ENCODE results near the gene CARMIL1.

CARMIL1 gene

DNA sequence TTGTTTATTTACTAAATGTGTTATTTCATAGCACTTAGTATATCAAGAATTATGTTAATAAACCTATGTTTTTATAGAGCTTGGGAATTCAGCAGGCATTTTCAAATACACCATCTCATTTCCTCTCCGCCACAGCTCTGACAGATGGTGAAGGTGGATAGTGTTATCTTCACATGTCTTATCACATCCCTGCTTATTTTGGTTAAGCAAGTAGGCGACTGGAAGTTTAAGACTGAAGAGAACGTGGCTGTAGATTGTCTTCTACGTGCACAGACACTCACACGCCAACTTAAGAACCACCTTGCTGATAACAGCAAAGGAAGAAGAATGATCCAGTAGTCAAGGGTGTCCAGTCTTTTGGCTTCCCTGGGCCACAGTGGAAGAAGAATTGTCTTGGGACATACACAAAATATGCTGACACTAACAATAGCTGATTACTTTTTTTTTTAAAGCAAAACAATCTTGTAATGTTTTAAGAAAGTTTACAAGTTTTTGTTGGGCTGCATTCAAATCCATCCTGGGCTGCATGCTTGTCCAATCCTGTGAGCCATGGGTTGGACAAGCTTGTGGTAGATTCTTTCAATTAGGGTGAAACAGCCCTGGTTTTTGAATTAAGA, 329.5 kb downstream of the CARMIL1 start:
- Histone ChIP-seq H3K4me3 (ENCODE audit: extremely low read depth, insufficient read depth, low read length, poor library complexity, severe bottlenecking) (no peak overlapping the region), H3K4me1 (ENCODE audit: control insufficient read depth, insufficient read depth, low read length, poor library complexity, severe bottlenecking) (peaks cover 3% of the 10 kb centered on the region)
- 80 to 91% methylated on average over 2 to 3 of the region's 5 CpGs for WGBS, 2 experiments (ENCODE audit: insufficient coverage in 2 of 2)

DNA sequence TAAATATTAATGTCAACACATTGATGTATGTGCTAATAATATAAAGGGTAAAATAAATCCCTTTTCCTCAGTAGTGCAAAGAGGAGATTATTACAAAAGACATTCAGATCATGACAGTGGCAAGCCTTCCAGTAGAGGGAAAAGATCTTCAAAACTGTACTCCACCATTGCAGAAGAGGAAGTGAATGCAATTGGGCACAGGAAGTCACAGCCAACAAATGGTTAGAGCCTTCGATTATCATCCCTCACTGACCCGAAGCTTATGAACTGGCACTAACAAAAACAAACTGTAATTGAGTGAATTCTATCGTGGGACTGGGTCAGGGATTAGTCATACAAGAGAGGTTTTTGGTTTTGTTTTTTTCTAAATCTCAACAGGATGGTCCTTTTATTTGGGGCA, 333.5 kb downstream of the CARMIL1 start:
- Histone ChIP-seq H3K4me1 (ENCODE audit: control insufficient read depth, insufficient read depth, low read length, poor library complexity, severe bottlenecking) (peaks cover 3% of the 10 kb centered on the region), H3K27ac (ENCODE audit: low read depth, low read length, severe bottlenecking) (no peak overlapping the region), H3K9me3 (ENCODE audit: control insufficient read depth, low read length) (no peaks in the 10 kb centered on the region), H3K4me3 (ENCODE audit: extremely low read depth, insufficient read depth, low read length, poor library complexity, severe bottlenecking) (no peak overlapping the region), H3K36me3 (ENCODE audit: control insufficient read depth, insufficient read depth, low read length) (peaks cover 4% of the 10 kb centered on the region)
- WGBS, 2 experiments (ENCODE audit: insufficient coverage in 2 of 2) = 100% methylated on average over 3 of the region's 3 CpGs; no CpG with 5 or more reads in 1 of the 2 experiments

More for the DNA sequence above, 329.5 kb downstream of the CARMIL1 start:
- H3K9me3 ChIP-seq (ENCODE audit: control insufficient read depth, low read length) = no peaks in the 10 kb centered on the region
- no peak overlapping the region for H3K27ac ChIP-seq (ENCODE audit: low read depth, low read length, severe bottlenecking)
- H3K36me3 ChIP-seq (ENCODE audit: control insufficient read depth, insufficient read depth, low read length) = peaks cover 4% of the 10 kb centered on the region

DNA sequence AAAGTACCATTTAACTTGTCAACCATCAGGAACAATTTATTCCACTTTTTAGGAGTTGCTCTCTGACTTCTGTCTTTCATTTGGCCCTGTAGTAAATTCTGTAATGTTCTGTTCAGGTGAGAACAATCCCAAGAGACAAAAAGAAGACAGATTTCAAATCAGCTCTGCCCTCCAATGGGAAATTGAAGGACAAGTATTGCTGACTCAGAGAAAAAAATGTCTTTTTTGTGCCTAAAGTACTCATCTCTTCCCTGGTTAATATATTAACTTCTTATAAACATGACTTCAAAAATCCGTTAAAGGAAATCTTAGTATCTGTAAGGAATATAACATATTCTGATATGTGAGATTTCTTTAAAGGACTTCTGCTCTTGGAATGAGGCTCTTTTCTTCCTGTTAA, 334.2 kb downstream of the CARMIL1 start:
- peaks cover 3% of the 10 kb centered on the region for H3K4me1 ChIP-seq (ENCODE audit: control insufficient read depth, insufficient read depth, low read length, poor library complexity, severe bottlenecking)
- H3K27ac ChIP-seq (ENCODE audit: low read depth, low read length, severe bottlenecking) = no peak overlapping the region
- no peaks in the 10 kb centered on the region for H3K9me3 ChIP-seq (ENCODE audit: control insufficient read depth, low read length)
- WGBS, 2 experiments (ENCODE audit: insufficient coverage in 2 of 2) = no CpG with 5 or more reads among the region's 1 CpG
- no peak overlapping the region for H3K4me3 ChIP-seq (ENCODE audit: extremely low read depth, insufficient read depth, low read length, poor library complexity, severe bottlenecking)
- peaks cover 4% of the 10 kb centered on the region for H3K36me3 ChIP-seq (ENCODE audit: control insufficient read depth, insufficient read depth, low read length)

DNA sequence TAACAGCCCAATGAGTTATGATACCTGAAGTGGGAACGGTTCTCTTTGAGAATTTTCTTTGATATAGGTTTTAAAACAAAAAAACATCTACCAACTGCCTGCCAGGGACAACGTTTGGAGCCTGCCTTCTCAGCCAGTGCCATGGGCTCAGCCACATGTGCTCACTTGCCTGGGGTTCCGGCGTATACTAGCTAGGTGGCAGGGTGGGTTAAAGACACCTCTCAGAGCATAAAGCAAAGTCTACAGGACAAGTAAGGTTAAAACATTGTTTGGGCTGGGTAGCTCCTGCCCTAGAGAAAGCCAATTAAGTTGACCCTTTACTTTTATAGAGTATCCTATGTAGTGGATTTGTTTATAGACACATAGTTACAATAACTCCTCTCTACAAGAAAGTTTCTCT, 334.9 kb downstream of the CARMIL1 start:
- 89% methylated on average over 4 of the region's 4 CpGs; no CpG with 5 or more reads in 1 of the 2 experiments for WGBS, 2 experiments (ENCODE audit: insufficient coverage in 2 of 2)
- Histone ChIP-seq H3K27ac (ENCODE audit: low read depth, low read length, severe bottlenecking) (no peak overlapping the region), H3K4me1 (ENCODE audit: control insufficient read depth, insufficient read depth, low read length, poor library complexity, severe bottlenecking) (peaks cover 3% of the 10 kb centered on the region), H3K36me3 (ENCODE audit: control insufficient read depth, insufficient read depth, low read length) (peaks cover 4% of the 10 kb centered on the region), H3K9me3 (ENCODE audit: control insufficient read depth, low read length) (no peaks in the 10 kb centered on the region), H3K4me3 (ENCODE audit: extremely low read depth, insufficient read depth, low read length, poor library complexity, severe bottlenecking) (no peak overlapping the region)

DNA sequence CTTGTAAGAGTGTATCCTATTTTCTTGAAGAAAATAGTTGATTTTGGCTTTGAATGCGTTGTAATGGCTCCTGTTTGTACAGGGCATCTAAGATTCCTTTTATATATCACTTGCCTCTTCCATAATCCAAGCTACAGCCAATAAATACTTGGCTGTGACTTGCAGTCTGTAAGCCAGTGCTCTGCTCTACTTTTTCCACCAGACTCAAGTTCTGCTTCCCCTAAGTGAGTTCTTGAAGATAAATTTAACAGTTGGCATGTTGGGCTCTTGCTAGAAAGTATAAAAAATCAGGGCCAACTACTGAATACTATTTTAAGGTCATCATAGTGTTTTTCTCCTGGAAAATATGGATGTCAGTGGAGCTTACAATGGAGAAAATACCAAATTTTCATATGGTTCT, 336.3 kb downstream of the CARMIL1 start:
- Histone ChIP-seq H3K36me3 (ENCODE audit: control insufficient read depth, insufficient read depth, low read length) (no peaks in the 10 kb centered on the region), H3K9me3 (ENCODE audit: control insufficient read depth, low read length) (no peaks in the 10 kb centered on the region), H3K4me3 (ENCODE audit: extremely low read depth, insufficient read depth, low read length, poor library complexity, severe bottlenecking) (no peak overlapping the region), H3K27ac (ENCODE audit: low read depth, low read length, severe bottlenecking) (no peak overlapping the region), H3K4me1 (ENCODE audit: control insufficient read depth, insufficient read depth, low read length, poor library complexity, severe bottlenecking) (peaks cover 3% of the 10 kb centered on the region)
- no CpG with 5 or more reads among the region's 1 CpG for WGBS, 2 experiments (ENCODE audit: insufficient coverage in 2 of 2)

DNA sequence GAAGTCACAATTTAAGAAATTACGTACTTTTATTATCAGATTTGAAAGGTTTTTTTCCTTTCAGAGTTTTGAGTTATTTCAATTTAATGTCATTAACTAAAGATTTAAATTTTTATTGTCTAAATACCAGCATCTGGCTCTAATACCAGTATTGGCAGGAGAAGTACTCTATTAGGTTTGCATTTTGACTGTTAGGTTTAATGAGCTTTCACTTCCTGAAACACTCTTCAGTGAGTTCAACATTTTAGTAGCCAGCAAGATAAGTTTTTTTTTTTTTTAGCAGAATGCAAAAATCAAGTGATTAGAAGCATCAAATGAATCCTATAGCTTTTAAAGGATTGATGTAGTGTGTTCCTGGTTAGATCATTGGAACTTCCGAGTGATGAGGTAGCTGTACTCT, 338.8 kb downstream of the CARMIL1 start:
- Histone ChIP-seq H3K4me3 (ENCODE audit: extremely low read depth, insufficient read depth, low read length, poor library complexity, severe bottlenecking) (no peak overlapping the region), H3K27ac (ENCODE audit: low read depth, low read length, severe bottlenecking) (no peak overlapping the region), H3K36me3 (ENCODE audit: control insufficient read depth, insufficient read depth, low read length) (no peaks in the 10 kb centered on the region), H3K4me1 (ENCODE audit: control insufficient read depth, insufficient read depth, low read length, poor library complexity, severe bottlenecking) (no peaks in the 10 kb centered on the region), H3K9me3 (ENCODE audit: control insufficient read depth, low read length) (no peaks in the 10 kb centered on the region)
- WGBS, 2 experiments (ENCODE audit: insufficient coverage in 2 of 2) = no CpG with 5 or more reads among the region's 2 CpGs

DNA sequence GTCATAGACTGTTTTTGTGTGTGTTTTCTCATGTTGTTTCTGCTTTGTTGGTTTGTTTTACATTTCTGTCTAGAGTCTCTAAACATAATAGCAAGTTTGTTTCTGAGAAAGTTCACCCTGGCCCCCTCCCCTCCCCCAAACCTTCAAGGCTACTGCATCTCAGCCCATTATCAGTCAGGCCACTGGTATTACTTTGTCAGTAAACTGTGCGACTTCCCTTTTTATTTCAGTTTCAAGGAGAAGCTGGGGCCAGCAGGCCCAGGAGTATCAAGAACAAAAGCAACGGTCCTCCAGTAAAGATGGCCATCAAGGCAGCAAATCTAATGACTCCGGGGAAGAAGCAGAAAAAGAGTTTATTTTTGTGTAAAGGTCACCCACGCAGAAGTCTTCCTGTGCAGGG, 340.0 kb downstream of the CARMIL1 start:
- Histone ChIP-seq H3K36me3 (ENCODE audit: control insufficient read depth, insufficient read depth, low read length) (no peaks in the 10 kb centered on the region), H3K4me1 (ENCODE audit: control insufficient read depth, insufficient read depth, low read length, poor library complexity, severe bottlenecking) (no peaks in the 10 kb centered on the region), H3K9me3 (ENCODE audit: control insufficient read depth, low read length) (no peaks in the 10 kb centered on the region), H3K4me3 (ENCODE audit: extremely low read depth, insufficient read depth, low read length, poor library complexity, severe bottlenecking) (no peak overlapping the region), H3K27ac (ENCODE audit: low read depth, low read length, severe bottlenecking) (no peak overlapping the region)
- 87 to 93% methylated on average over 2 to 4 of the region's 4 CpGs for WGBS, 2 experiments (ENCODE audit: insufficient coverage in 2 of 2)

DNA sequence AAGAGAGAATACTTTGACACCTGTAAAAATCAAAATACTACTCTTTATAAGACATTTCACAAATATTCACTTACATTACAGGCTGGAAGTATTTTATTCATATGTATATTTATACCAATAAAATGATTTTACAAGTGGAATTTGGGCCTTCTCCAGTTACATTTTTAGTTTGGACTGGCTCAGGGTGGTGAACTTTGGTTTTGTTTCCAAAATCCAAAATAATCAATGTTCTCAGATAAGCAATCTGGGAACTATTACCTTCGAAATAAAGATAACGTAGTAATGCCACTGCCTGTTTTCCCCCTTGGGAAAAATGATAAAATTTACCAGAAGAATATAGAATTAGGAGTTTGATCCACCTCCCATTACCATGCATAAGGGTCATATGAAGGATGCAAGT, 341.2 kb downstream of the CARMIL1 start:
- WGBS, 2 experiments (ENCODE audit: insufficient coverage in 2 of 2) = no CpG with 5 or more reads among the region's 2 CpGs
- no peaks in the 10 kb centered on the region for H3K36me3 ChIP-seq (ENCODE audit: control insufficient read depth, insufficient read depth, low read length)
- no peak overlapping the region for H3K4me3 ChIP-seq (ENCODE audit: extremely low read depth, insufficient read depth, low read length, poor library complexity, severe bottlenecking)
- no peaks in the 10 kb centered on the region for H3K9me3 ChIP-seq (ENCODE audit: control insufficient read depth, low read length)
- H3K4me1 ChIP-seq (ENCODE audit: control insufficient read depth, insufficient read depth, low read length, poor library complexity, severe bottlenecking) = no peaks in the 10 kb centered on the region
- H3K27ac ChIP-seq (ENCODE audit: low read depth, low read length, severe bottlenecking) = no peak overlapping the region

DNA sequence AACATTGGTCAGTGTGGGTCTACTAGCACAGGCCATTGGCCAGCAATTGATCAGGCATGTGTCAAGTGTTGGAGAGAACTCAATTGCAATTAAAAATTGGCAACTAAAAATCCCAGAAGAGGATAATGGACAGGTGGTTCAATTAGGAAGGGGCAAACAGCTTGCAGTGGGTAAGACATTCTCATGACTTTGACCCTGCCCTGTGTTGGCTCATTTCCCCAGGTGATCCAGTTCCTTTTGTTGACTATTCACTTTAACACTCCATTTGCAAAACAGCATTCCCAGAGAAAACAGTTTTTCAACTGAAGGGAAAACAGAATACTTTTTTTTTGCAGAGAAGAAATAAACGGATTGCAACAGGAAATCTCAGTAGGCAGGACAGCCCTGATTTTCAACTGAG, 343.9 kb downstream of the CARMIL1 start:
- WGBS, 2 experiments (ENCODE audit: insufficient coverage in 2 of 2) = 69 to 88% methylated on average over 1 of the region's 1 CpG
- no peak overlapping the region for H3K4me3 ChIP-seq (ENCODE audit: extremely low read depth, insufficient read depth, low read length, poor library complexity, severe bottlenecking)
- H3K9me3 ChIP-seq (ENCODE audit: control insufficient read depth, low read length) = no peaks in the 10 kb centered on the region
- H3K36me3 ChIP-seq (ENCODE audit: control insufficient read depth, insufficient read depth, low read length) = no peaks in the 10 kb centered on the region
- H3K27ac ChIP-seq (ENCODE audit: low read depth, low read length, severe bottlenecking) = no peak overlapping the region
- H3K4me1 ChIP-seq (ENCODE audit: control insufficient read depth, insufficient read depth, low read length, poor library complexity, severe bottlenecking) = no peaks in the 10 kb centered on the region

DNA sequence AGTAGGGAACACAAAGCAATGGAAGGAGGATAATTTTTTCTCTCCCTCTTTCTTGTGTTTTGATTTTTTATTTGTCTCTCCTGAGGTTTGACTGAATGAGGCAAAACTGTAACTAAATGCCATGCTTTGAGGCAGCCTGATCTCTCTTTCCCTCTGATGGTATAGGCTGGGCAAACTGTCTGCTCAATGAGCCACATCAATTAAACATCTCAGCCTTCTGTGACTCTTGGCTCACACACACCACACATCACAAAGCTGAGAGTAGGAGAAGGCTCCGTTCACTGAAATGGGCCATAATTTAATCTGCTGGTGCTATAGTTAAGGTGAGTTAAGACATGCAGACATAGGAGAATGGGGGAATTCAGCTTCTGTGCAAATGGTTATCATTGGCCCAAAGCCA, 344.7 kb downstream of the CARMIL1 start:
- H3K4me1 ChIP-seq (ENCODE audit: control insufficient read depth, insufficient read depth, low read length, poor library complexity, severe bottlenecking) = no peaks in the 10 kb centered on the region
- no peak overlapping the region for H3K4me3 ChIP-seq (ENCODE audit: extremely low read depth, insufficient read depth, low read length, poor library complexity, severe bottlenecking)
- no CpG with 5 or more reads among the region's 1 CpG for WGBS, 2 experiments (ENCODE audit: insufficient coverage in 2 of 2)
- H3K9me3 ChIP-seq (ENCODE audit: control insufficient read depth, low read length) = no peaks in the 10 kb centered on the region
- no peaks in the 10 kb centered on the region for H3K36me3 ChIP-seq (ENCODE audit: control insufficient read depth, insufficient read depth, low read length)
- no peak overlapping the region for H3K27ac ChIP-seq (ENCODE audit: low read depth, low read length, severe bottlenecking)

DNA sequence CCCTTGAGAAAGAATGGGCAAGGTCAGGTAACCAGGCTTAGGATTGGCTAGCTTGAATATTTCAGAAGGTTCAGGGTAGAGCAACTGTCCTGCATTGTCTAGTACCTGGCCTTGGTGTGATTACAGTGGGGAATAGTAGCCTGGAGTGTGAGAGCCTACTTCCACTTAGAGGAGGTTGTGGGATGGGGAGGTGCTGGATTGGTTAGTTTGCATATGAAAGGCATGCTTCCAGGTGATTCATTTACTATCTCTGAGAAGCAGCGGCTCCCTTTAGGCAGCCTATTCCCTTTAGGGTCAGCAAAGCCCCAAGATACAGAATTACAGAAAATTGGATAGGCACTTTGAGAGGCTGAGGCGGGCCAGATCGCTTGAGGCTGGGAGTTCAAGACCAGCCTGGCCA, 347.8 kb downstream of the CARMIL1 start:
- Histone ChIP-seq H3K4me1 (ENCODE audit: control insufficient read depth, insufficient read depth, low read length, poor library complexity, severe bottlenecking) (no peaks in the 10 kb centered on the region), H3K27ac (ENCODE audit: low read depth, low read length, severe bottlenecking) (no peak overlapping the region), H3K4me3 (ENCODE audit: extremely low read depth, insufficient read depth, low read length, poor library complexity, severe bottlenecking) (no peak overlapping the region), H3K36me3 (ENCODE audit: control insufficient read depth, insufficient read depth, low read length) (no peaks in the 10 kb centered on the region), H3K9me3 (ENCODE audit: control insufficient read depth, low read length) (no peaks in the 10 kb centered on the region)
- WGBS, 2 experiments (ENCODE audit: insufficient coverage in 2 of 2) = 87 to 91% methylated on average over 2 to 3 of the region's 3 CpGs
